Ascending aorta (tissue), 2 donors: Measurements from ENCODE around the gene PTPRS. TPM values are rescaled to one million over a fixed set of nuclear protein-coding genes. Genes with fewer than 3 reads are reported as not detected.

Experiments
- DNase-seq, 2 donors: peaks; one replicate each; pipeline ENCODE4 v3.0.0-alpha.2; 2019; ENCODE audit warnings: low spot score in 2 of 2
- H3K27ac ChIP-seq, 2 donors: fragments of 200-600 bp; sonication (generic); one replicate each; pipeline ENCODE4 v1.5.1; 2016 to 2017; ENCODE audit warnings: mild to moderate bottlenecking in 1 of 2
- H3K27me3 ChIP-seq: fragments of 200-600 bp; sonication (generic); one replicate; pipeline ENCODE4 v1.5.1; 2017
- H3K36me3 ChIP-seq, 2 donors: fragments of 200-600 bp; sonication (generic); one replicate each; pipeline ENCODE4 v1.5.1; 2016
- H3K4me1 ChIP-seq, 2 donors: fragments of 200-600 bp; sonication (generic); one replicate each; pipeline ENCODE4 v1.5.1; 2016 to 2017; ENCODE audit warnings: mild to moderate bottlenecking in 1 of 2
- H3K4me3 ChIP-seq, 2 donors: fragments of 200-600 bp; sonication (generic); one replicate each; pipeline ENCODE4 v1.5.1; 2016 to 2017; ENCODE audit warnings: mild to moderate bottlenecking in 1 of 2
- H3K9me3 ChIP-seq, 2 donors: fragments of 200-600 bp; sonication (generic); one replicate each; pipeline ENCODE4 v1.5.1; 2016
- CTCF ChIP-seq, 3 experiments: fragments of 200-600 bp in 2 of 3; fragments of 450-650 bp in 1 of 3; sonication (generic) in 2 of 3; IDR thresholded peaks; one replicate each; pipeline ENCODE4 v1.5.1; 2016 to 2019; ENCODE audit warnings: antibody characterized with exemption in 3 of 3, mild to moderate bottlenecking in 1 of 3, moderate library complexity in 1 of 3
- intact Hi-C: fragments of 100-400 bp; cut with DNase I; formaldehyde crosslinking; loops from one replicate; pipeline ENCODE4 v1.15.1; 2023
- total RNA-seq: library from RNA; depleted of rRNA; stranded (reverse); fragments of >200 nt; gene quantifications from one replicate; pipeline ENCODE4 v1.1.0, GENCODE V29; 2016

PTPRS gene
- total RNA-seq, 1 donor from 2014 or later = 517 TPM

- H3K27me3 ChIP-seq = no peaks in the 10 kb centered on the region
Measured at GRCh38 chr19:5304486-5304885, 36.1 kb downstream of the PTPRS start.

GRCh38 chr19:5303208-5303607 is 37.4 kb downstream of the PTPRS start:
- H3K36me3 ChIP-seq = no peaks in the 10 kb centered on the region
- H3K27me3 ChIP-seq = no peaks in the 10 kb centered on the region
- no peak overlapping the region for H3K4me3 ChIP-seq
- no peaks in the 10 kb centered on the region for H3K9me3 ChIP-seq
- H3K27ac ChIP-seq = no peak overlapping the region
- peaks cover 0 to under 1% of the 10 kb centered on the region in 2 donors for H3K4me1 ChIP-seq
- no peak for TF ChIP-seq CTCF (IDR thresholded peaks at IDR 0.05)
- DNase-seq = no peak
- intact Hi-C loops = no loop called here

More at GRCh38 chr19:5304486-5304885, 36.1 kb downstream of the PTPRS start:
- DNase-seq = no peak
- Histone ChIP-seq H3K27ac (no peak overlapping the region), H3K4me3 (no peak overlapping the region), H3K4me1 (peaks cover 0 to 3% of the 10 kb centered on the region in 2 donors), H3K36me3 (no peaks in the 10 kb centered on the region), H3K9me3 (no peaks in the 10 kb centered on the region)
- intact Hi-C loops = no loop called here
- no peak for TF ChIP-seq CTCF (IDR thresholded peaks at IDR 0.05)

- Histone ChIP-seq H3K9me3 (no peaks in the 10 kb centered on the region), H3K4me3 (no peak overlapping the region), H3K27ac (no peak overlapping the region), H3K36me3 (no peaks in the 10 kb centered on the region), H3K27me3 (no peaks in the 10 kb centered on the region), H3K4me1 (no peaks in the 10 kb centered on the region)
- no peak for DNase-seq
- no peak for TF ChIP-seq CTCF (IDR thresholded peaks at IDR 0.05)
- intact Hi-C loops = no loop called here
Measured at GRCh38 chr19:5302396-5302795, 38.2 kb downstream of the PTPRS start.

GRCh38 chr19:5299137-5299536 is 41.5 kb downstream of the PTPRS start:
- no peak overlapping the region for H3K4me3 ChIP-seq
- H3K9me3 ChIP-seq = no peaks in the 10 kb centered on the region
- no peak for TF ChIP-seq CTCF (IDR thresholded peaks at IDR 0.05)
- DNase-seq = no peak
- no peak overlapping the region for H3K27ac ChIP-seq
- no peaks in the 10 kb centered on the region for H3K36me3 ChIP-seq
- no peaks in the 10 kb centered on the region for H3K4me1 ChIP-seq
- intact Hi-C loops = loop anchor here (10.0 kb wide), 1 partner anchor 424 kb away; no protein-coding TSS in a partner anchor
- H3K27me3 ChIP-seq = no peaks in the 10 kb centered on the region

- Histone ChIP-seq H3K27me3 (no peaks in the 10 kb centered on the region), H3K4me1 (no peaks in the 10 kb centered on the region), H3K9me3 (no peaks in the 10 kb centered on the region), H3K27ac (no peak overlapping the region), H3K4me3 (no peak overlapping the region), H3K36me3 (no peaks in the 10 kb centered on the region)
- TF ChIP-seq CTCF (IDR thresholded peaks at IDR 0.05) = no peak
- intact Hi-C loops = loop anchor here (10.0 kb wide), 1 partner anchor 424 kb away; no protein-coding TSS in a partner anchor
- DNase-seq = no peak
Measured at GRCh38 chr19:5298471-5298901, 42.1 kb downstream of the PTPRS start.

GRCh38 chr19:5297272-5297669 is 43.3 kb downstream of the PTPRS start:
- Histone ChIP-seq H3K4me3 (no peak overlapping the region), H3K36me3 (no peaks in the 10 kb centered on the region), H3K9me3 (no peaks in the 10 kb centered on the region), H3K4me1 (peaks cover 1 to 2% of the 10 kb centered on the region in 2 donors), H3K27ac (no peak overlapping the region), H3K27me3 (no peaks in the 10 kb centered on the region)
- intact Hi-C loops = loop anchor here (10.0 kb wide), 1 partner anchor 422 kb away; no protein-coding TSS in a partner anchor
- no peak for TF ChIP-seq CTCF (IDR thresholded peaks at IDR 0.05)
- DNase-seq = no peak
